GM19193 (cell line): ENCODE measurements around the gene TWIST2.

Source experiments
- POLR2A ChIP-seq: IDR thresholded peaks from 4 replicates; pipeline ENCODE4 v1.6.1; 2011; ENCODE audit not compliant: insufficient read depth, insufficient read length; ENCODE audit errors: extremely low read depth

TWIST2 gene

DNA sequence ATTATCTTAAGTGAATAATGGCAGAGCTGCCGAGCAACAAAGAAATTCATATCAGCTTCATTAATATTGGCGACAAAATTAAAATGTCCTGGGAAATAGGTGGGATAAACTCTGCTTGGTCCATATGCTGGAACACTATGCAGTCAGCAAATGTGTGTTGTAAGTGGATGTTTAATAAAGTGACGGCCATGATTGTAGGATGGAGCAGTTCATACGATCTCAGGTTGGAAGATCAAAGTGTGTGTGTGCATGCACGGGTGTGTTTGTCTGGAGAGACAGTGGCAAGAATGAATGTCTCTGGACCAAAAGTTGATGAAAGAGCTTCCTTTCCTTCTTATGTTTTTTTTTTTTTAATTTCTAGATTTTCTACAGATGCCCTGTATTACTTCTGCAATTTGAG lies 14.8 kb downstream of the TWIST2 start:
- TF ChIP-seq POLR2A = no peak

DNA sequence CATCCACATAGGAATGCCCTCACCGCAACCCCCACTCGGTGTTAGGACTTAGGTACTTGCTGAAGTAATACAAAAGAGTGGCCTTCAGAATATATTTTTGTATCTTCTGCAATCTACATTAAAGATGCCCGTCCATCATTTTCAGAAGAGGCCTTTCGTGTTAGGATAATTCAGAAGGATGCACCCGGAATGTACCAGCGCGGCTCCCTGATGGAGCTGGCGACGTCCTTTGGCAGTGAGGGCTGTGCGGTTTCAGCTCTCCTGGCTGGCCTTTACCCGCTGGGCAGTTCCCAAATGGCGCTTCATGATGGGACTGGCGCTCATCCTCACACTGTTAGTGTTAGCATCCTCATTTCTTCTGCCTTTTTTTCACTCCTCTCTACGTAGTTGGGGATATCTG lies 15.3 kb downstream of the TWIST2 start:
- TF ChIP-seq POLR2A = no peak

DNA sequence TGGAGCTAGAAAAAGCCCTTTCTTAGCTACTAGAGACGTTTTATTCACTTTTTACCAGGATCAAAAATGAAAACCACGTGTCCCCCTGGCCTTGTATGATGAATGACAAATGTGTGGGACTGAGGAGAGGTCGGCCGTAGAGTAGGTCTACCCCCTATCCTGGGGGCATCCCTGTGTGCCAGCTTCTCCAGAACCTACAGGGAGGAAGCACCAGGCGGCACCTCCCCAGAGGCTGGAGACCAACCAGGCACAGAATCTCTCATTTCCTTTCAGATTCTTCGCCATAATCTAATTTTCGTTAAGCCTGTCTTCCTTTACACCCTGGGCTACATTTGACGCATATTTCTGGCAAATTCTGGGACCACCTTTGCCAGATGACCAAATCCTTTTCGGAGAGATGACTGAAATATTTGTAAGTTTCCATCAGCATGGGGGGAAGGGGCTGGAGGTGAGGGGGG lies 15.9 kb downstream of the TWIST2 start:
- no peak for TF ChIP-seq POLR2A

DNA sequence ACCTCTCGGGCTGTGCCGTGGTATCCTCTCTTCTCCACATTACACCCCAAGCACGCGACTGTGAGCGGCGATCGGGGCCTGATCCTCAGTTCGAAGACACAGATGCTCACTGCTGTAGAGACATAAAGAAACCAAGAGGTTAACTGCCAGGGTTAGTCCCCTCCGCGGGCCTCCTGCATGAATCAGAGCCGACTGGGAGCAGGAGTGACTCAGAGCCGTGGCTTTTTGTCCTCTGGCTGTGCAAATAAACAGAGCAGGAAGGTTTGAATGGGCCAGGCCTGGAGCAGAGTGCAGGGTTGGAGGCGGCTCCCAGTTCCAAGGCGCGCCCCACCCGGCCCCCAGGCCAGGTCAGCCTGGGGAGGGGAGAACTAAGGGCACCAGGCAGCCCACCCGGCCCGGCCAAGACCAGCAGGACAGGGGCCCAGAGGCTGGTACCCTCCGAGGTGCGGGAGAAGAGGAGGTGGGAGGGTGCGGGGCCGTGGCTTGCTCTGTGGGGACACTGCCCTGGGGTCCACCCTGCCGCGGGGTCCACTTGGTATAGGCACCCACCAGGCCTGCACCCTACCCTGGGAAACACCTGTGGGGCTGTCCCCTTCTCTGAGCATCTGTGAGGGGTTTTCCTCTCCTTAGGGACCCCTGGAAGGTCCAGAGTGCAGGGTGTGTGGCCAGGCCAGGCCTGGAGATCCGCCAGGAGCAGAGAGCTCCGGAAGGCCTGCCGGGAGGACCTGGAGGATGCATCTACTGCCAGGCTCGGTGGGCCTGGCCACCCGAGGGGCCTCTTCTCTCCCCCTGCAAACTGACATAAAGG lies 16.5 kb downstream of the TWIST2 start:
- no peak for TF ChIP-seq POLR2A

DNA sequence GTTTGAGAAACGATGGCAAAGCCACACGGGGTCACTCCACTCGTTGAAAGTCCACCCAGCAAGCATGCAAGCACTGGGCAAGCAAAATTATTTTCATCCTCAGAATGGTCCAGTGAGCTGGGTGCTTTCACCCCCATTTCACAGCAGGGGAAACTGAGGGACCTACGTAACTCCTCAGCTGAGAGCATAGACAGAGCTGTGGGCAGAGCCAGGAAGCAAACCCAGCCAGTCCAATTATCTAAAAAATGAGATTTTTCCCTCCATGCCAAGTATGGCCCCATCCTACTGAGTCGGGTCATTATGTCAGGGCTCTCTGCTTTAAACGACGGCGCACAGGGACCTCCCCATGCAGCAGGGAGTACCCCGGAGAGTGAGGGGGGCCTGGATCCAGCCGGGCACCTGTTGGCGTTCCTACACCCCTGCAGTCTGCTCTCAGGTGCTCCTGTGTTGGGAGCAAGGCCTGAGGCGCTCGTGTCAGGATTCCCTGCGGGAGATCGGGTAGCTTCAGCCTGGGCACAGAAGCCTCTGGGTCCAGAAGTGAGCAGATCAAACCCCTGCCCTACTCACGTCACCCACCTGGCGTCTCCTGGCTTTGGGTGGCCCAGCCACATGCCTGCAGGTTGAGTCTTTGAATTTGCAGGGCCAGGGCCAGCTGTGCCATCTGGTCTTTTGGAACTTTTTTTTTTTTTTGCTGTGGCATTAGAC lies 17.3 kb downstream of the TWIST2 start:
- no peak for TF ChIP-seq POLR2A

DNA sequence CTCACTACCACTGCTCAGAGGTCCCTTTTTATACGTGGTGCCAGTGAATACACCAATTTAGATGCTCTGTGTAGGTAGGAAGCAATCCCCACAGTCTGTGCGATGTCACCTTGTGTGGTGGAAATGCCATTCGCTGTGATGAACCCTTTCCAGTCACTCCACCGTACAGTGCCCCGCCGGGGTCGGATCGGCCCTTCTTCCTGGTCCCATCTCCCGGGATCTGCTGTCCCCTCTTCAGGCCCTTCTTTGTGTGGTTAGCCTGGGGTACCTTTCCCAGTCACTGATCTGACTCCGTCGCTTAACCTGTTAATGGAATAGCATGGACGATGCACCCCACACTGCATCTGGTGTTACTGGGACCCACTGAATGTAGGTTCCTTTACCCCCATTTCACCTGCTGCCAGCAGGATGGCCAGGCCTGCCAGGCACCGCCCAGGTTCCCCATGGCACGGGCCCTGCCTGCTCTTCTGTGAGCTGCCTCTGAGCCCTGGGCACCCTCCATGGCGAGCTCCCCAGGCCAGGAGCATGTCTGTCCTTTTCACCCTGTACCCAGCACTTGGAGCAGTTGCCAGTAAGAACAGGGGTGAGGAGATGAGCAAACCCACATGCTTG lies 18.0 kb downstream of the TWIST2 start:
- no peak for TF ChIP-seq POLR2A

DNA sequence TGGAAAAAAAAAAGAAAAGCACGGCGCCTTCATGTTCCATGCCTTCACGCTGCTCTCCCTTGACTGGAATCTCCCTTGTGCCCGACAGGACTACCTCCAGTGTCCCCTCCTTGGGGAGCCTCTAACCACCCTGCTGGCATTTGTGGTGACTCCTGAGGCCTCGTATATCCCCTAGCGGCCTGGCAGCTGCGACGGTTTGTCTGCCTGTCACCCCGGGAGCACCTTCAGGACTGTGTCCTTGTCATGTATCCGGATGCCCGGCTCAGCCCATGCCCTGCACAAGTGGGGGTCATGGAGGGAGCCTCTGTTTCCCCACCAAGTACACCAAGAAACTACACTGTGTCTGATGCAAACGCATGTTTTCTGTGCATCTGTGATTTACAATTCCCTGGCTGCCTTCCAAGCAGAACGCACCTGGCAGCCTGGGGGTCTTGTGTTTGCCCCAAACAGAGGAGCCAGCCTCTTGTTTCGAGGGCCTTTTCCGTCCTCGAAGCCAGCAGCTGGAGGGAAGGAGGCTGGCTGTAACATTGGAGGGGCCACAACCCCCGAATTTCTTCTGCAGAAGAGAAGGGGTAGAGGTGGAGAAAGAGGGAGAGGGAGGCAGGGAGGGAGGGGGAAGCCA lies 18.9 kb downstream of the TWIST2 start:
- no peak for TF ChIP-seq POLR2A

DNA sequence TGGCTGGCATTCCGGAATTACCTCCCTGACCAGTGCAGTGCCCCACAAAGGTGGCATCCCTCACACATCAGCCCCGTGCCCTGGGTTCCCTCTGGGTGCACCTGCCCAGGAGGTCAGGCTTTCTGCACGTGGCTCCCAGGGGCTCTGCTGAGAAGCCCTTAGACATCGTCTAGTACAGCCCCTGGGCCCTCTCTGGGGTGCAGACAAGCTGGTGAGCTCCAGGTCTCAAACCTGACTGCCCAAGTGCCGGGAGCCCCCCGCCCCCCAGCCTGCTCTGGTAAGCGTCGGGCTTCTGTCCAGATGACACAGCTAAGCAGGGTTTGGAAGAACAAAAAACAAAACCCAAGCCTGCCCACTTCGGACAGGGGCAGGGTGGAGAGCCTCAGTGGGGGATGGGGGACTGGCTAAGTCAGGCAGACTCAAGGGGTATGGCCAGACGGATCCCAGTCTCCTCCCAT lies 20.2 kb downstream of the TWIST2 start:
- no peak for TF ChIP-seq POLR2A

DNA sequence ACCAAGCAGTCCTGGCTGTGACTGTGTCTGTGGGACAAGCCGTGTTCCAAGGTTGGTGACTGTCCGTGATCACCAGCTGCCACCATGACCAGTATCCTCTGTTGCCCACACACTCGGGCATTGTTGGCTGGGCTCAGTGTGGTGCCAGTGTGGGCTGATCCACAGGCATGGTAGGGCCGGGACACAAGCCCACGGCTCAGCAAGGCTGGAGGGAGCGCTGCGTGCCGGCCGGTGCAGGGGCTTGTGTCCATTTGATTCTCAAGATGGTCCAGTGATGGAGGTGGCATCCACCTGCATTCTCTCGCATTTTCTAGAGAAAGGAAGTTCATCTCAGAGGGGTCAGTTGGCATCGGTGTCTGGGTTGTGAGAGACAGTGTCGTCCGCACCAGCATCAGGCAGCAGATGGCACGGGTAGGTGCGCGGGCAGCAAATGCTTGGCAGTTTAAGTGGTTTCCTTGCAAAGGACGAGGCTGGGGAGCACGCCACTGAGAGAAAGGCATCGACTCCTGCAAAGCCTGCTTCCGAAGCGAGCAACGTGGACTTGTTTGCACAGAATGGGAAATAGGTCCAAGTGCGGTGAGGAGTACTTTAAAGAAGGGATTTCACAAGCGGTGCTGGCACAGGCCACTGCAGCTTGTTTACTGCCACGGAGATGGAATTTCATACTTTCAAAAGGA lies 20.9 kb downstream of the TWIST2 start:
- no peak for TF ChIP-seq POLR2A

DNA sequence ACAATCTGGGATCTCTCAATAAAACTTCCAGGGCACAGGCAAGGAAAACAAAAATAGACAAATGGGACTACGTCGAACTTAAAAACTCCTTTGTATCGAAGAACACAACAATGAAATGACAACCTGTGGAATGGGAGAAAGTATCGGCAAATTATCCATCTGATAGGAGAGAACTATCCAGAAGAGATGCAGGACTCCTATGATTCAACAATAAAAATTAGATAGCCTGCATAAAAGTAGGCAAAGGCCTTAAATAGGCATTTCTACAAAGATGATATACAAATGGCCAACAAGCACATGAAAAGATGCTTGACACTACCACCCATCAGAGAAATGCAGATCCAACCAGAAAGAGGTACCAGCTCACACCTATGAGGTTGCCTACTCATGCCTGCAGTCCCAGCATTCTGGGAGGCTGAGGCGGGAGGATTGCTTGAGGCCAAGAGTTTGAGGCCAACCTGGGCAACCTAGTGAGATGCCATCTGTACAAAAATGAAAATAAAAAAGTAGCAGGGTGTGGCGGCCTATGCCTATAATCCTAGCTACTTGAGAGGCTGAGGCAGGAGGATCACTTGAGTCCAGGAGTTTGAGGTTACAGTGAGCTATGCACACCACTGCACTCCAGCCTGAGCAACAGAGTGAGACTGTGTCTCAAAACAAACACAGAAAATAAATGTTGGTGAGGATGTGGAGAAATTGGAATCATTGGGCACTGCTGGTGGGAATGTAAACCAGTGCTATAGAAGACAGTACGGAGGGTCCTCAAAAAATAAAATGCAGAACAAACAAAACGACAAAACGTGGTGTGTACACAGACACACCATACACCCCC lies 21.6 kb downstream of the TWIST2 start:
- TF ChIP-seq POLR2A = no peak

DNA sequence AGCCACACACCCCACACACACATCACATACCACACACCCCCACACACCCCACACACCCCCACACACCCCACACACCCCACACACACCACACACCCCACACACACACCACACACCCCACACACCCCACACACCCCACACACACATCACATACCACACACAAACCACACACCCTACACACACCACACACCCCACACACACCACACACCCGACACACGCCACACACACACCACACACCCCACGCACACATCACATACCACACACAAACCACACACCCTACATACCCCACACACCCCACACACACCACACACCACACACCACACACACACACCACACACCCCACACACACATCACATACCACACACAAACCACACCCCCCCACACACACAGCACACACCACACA lies 22.4 kb downstream of the TWIST2 start:
- TF ChIP-seq POLR2A = no peak

DNA sequence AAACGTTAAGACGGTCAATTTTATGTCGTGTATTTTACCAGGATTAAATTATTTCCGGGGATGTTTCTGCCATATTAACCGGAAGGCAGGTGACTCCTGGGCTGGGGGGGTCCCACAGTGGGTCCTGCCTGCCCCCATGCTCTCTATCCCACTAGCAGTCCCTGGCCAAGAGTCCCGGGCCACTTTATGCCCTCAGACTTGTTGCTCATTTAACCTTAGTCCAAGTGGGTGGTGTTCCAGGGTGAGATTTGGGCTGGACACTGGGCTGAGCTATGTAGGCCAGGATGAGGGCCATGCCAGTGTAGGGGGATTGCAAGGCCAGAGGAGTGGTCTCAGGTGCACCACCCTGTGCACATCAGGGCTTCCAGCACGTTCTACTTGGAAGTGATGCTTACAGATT lies 24.1 kb downstream of the TWIST2 start:
- TF ChIP-seq POLR2A = no peak

DNA sequence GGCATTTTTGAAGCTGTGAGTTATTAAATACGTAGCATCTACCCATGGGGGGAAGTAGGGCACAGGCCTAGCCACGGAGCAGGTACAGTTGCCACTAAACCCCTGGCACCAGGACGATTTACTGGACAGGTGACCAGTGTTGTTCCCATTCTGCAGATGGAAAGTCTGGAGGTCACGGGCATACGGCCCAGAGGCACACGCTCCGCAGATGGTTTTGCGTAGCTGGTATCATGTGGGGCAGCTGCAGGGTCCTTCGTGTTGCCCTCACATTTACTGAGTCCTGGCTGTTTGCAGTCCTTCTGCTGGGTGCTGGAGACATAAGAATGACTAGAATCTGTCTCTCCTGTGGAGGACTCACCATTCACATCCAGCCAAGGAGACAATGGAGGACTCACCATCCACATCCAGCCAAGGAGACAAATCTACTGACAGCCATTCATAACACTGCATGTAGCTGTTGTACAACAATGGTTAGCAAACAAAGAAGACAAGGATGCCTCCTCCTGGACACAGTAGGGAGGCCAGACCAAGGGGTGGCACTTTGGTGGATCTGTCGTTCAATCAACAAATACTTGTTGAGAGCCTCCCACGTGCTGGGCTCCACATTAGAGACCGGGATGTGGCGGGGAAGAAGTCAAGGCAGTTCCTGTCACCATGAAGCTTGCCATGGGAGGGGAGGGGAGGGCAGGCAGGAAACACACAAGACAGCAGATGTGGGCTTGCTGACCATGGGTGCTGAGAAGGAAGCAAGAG lies 24.9 kb downstream of the TWIST2 start:
- TF ChIP-seq POLR2A = no peak
